DND-41 (cell line): ENCODE results near the gene ITPR2.

ENCODE experiments used
- ATAC-seq: fragments of 200-7000 bp; cut with Tn5 transposase; 3 replicates; pipeline ENCODE4 v1.9.1; 2021; ENCODE audit warnings: low read depth; ENCODE audit not compliant: insufficient read depth
- DNase-seq: peaks from one replicate; pipeline ENCODE4 v3.0.0-alpha.2; 2020
- H2AFZ ChIP-seq: 2 replicates; pipeline ENCODE4 v1.6.0; 2012; ENCODE audit warnings: low read depth, low read length
- H3K27ac ChIP-seq: 2 replicates; pipeline ENCODE4 v1.5.1; 2012; ENCODE audit warnings: low read length, inconsistent platforms
- H3K27me3 ChIP-seq: fragments of 200-600 bp; sonication (generic); 2 replicates; pipeline ENCODE4 v1.6.0; 2012; ENCODE audit warnings: low read length, mild to moderate bottlenecking, inconsistent platforms; ENCODE audit not compliant: insufficient read depth, poor library complexity
- H3K36me3 ChIP-seq: 2 replicates; pipeline ENCODE4 v1.5.1; 2012; ENCODE audit warnings: low read length, inconsistent platforms; ENCODE audit not compliant: insufficient read depth
- H3K4me1 ChIP-seq: 2 replicates; pipeline ENCODE4 v1.5.1; 2012; ENCODE audit warnings: mild to moderate bottlenecking, low read length; ENCODE audit not compliant: insufficient read depth
- H3K4me2 ChIP-seq: 2 replicates; pipeline ENCODE4 v1.6.0; 2012; ENCODE audit warnings: mild to moderate bottlenecking, moderate library complexity, low read length, inconsistent platforms; ENCODE audit not compliant: insufficient read depth
- H3K4me3 ChIP-seq, 2 experiments: fragments of 200-600 bp in 1 of 2; shearing (Covaris generic) in 1 of 2; 2 replicates each; pipeline ENCODE4 v1.5.1; 2012 to 2016; ENCODE audit warnings: inconsistent platforms in 2 of 2, low read length in 2 of 2, mild to moderate bottlenecking in 2 of 2, low read depth in 1 of 2, moderate library complexity in 1 of 2
- H3K79me2 ChIP-seq: 2 replicates; pipeline ENCODE4 v1.6.0; 2012; ENCODE audit warnings: low read length, inconsistent platforms; ENCODE audit not compliant: insufficient read depth
- H3K9ac ChIP-seq: 2 replicates; pipeline ENCODE4 v1.6.0; 2012; ENCODE audit warnings: low read depth, mild to moderate bottlenecking, inconsistent platforms, low read length, moderate library complexity
- H3K9me3 ChIP-seq: 2 replicates; pipeline ENCODE4 v1.5.1; 2012; ENCODE audit warnings: low read length, moderate library complexity, mild to moderate bottlenecking, inconsistent platforms; ENCODE audit not compliant: insufficient read depth, severe bottlenecking
- H4K20me1 ChIP-seq: 2 replicates; pipeline ENCODE4 v1.6.0; 2012; ENCODE audit warnings: low read length; ENCODE audit not compliant: insufficient read depth
- EZH2 ChIP-seq: IDR thresholded peaks from 3 replicates; pipeline ENCODE4 v1.6.1; 2012; ENCODE audit warnings: borderline replicate concordance, low read depth, mild to moderate bottlenecking, moderate library complexity, low read length, inconsistent platforms; ENCODE audit not compliant: severe bottlenecking
- TF ChIP-seq, protein P1 (sequence below): IDR thresholded peaks from 2 replicates; pipeline ENCODE4 v1.5.1; 2012; ENCODE audit warnings: borderline replicate concordance, low read length, moderate library complexity, mild to moderate bottlenecking; ENCODE audit not compliant: poor library complexity, severe bottlenecking; ENCODE audit errors: extremely low read depth

ITPR2 gene

DNA sequence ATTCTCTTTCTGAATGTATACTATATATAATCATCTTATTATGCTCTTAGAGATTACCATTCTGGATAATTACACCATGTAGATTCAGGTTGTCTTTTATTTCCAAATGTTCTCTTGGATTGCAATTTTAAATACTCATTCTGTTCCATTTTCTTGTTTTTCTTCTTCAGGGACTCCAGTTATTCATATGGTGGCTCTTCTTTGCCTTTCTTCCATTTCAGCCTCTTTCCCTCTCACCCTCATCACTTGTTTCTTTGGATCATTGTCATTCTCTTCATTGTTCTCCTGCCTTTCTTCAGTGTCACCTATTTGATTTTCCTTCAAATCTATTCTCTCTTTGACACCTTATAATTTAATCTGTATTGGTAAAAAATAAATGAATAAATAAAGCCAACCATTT, 182.0 kb downstream of the ITPR2 start:
- H3K9me3 ChIP-seq, result no peaks in the 10 kb centered on the region
- H3K36me3 ChIP-seq, result peaks cover 47% of the 10 kb centered on the region
- no peak overlapping the region for H3K4me2 ChIP-seq
- no peak overlapping the region for H3K9ac ChIP-seq
- DNase-seq, result no peak
- H2AFZ ChIP-seq, result no peak overlapping the region
- no peak for ATAC-seq
- no peaks in the 10 kb centered on the region for H3K4me1 ChIP-seq
- no peaks in the 10 kb centered on the region for H3K27me3 ChIP-seq
- no peak overlapping the region for H3K4me3 ChIP-seq
- no peaks in the 10 kb centered on the region for H4K20me1 ChIP-seq
- no peak overlapping the region for H3K27ac ChIP-seq
- TF ChIP-seq, protein P1, sequence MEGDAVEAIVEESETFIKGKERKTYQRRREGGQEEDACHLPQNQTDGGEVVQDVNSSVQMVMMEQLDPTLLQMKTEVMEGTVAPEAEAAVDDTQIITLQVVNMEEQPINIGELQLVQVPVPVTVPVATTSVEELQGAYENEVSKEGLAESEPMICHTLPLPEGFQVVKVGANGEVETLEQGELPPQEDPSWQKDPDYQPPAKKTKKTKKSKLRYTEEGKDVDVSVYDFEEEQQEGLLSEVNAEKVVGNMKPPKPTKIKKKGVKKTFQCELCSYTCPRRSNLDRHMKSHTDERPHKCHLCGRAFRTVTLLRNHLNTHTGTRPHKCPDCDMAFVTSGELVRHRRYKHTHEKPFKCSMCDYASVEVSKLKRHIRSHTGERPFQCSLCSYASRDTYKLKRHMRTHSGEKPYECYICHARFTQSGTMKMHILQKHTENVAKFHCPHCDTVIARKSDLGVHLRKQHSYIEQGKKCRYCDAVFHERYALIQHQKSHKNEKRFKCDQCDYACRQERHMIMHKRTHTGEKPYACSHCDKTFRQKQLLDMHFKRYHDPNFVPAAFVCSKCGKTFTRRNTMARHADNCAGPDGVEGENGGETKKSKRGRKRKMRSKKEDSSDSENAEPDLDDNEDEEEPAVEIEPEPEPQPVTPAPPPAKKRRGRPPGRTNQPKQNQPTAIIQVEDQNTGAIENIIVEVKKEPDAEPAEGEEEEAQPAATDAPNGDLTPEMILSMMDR, result no peak
- no peak for TF ChIP-seq EZH2
- H3K79me2 ChIP-seq, result no peaks in the 10 kb centered on the region

DNA sequence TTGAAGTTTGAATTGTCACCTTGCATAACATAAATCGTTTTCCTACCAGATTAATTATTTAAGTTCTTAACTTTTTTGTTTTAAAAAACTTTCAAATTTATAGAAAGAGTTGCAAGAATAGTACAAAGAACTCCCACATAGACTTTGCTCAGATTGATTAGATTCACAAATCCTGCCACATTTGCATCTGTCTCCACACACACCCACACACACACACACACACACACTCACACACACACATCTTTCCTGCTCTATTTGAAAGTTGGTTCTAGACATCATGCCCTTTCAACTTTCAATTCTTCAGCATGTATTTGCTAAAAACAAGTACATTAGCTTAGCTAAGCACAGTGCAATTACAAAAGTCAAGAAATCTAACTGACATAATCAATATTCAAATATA, 184.0 kb downstream of the ITPR2 start:
- no peak for DNase-seq
- ATAC-seq, result no peak
- TF ChIP-seq, protein P1, result no peak
- TF ChIP-seq EZH2, result no peak

DNA sequence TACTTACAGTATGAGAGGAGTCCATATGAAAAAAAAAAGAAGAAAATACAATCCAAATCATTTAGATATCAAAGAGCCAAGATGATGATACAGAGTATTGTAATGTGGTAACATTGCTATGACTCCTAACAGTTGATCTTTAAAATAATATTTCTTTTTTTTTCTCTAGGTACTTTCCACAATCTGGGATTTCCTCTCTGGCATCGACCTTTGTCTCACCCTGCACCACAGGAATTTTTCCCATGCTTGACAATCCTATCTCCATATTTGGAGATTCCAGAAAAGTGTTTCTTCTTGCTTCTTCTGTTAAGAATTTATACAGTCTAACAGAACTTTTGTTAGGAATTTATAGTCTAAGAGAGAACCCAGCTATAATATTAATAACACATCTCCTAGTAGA, 184.4 kb downstream of the ITPR2 start:
- Histone ChIP-seq H3K36me3 (peaks cover 29% of the 10 kb centered on the region), H3K9me3 (no peaks in the 10 kb centered on the region), H3K9ac (no peak overlapping the region), H3K27ac (no peak overlapping the region), H2AFZ (no peak overlapping the region), H3K27me3 (no peaks in the 10 kb centered on the region), H3K4me1 (no peaks in the 10 kb centered on the region), H3K4me2 (no peak overlapping the region), H3K4me3 (no peak overlapping the region), H3K79me2 (no peaks in the 10 kb centered on the region), H4K20me1 (no peaks in the 10 kb centered on the region)
- DNase-seq (no peak), ATAC-seq (no peak)
- TF ChIP-seq EZH2, result no peak
- TF ChIP-seq, protein P1, result no peak

More for the DNA sequence above, 184.0 kb downstream of the ITPR2 start:
- Histone ChIP-seq H3K36me3 (peaks cover 32% of the 10 kb centered on the region), H3K4me1 (no peaks in the 10 kb centered on the region), H3K9me3 (no peaks in the 10 kb centered on the region), H2AFZ (no peak overlapping the region), H3K79me2 (no peaks in the 10 kb centered on the region), H4K20me1 (no peaks in the 10 kb centered on the region), H3K9ac (no peak overlapping the region), H3K27ac (no peak overlapping the region), H3K27me3 (no peaks in the 10 kb centered on the region), H3K4me3 (no peak overlapping the region), H3K4me2 (no peak overlapping the region)

DNA sequence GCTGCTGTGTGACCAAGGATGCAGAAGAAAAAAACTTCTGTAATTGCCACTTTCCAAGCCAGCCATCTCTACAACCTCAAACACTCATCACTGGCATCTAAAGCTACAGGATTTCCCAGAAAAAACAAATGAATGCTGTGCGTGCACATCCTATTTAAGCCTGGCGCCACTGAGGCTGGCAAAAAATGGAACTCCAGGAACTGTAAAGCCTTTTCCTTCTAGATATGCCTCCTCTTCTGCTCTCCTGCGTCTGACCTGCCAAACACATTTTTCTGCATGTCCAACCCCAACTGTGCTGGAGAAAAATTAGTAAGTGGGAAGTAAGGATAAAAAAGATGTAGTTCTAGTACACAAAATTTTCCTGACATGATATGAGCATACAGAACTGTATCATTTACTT, 184.9 kb downstream of the ITPR2 start:
- no peaks in the 10 kb centered on the region for H3K9me3 ChIP-seq
- no peak for DNase-seq
- no peaks in the 10 kb centered on the region for H3K27me3 ChIP-seq
- H3K9ac ChIP-seq, result no peak overlapping the region
- no peak overlapping the region for H3K27ac ChIP-seq
- H3K4me3 ChIP-seq, result no peak overlapping the region
- H3K4me1 ChIP-seq, result no peaks in the 10 kb centered on the region
- TF ChIP-seq, protein P1, result no peak
- TF ChIP-seq EZH2, result no peak
- peaks cover 24% of the 10 kb centered on the region for H3K36me3 ChIP-seq
- H3K79me2 ChIP-seq, result no peaks in the 10 kb centered on the region
- no peak for ATAC-seq
- no peak overlapping the region for H3K4me2 ChIP-seq
- no peaks in the 10 kb centered on the region for H4K20me1 ChIP-seq
- no peak overlapping the region for H2AFZ ChIP-seq
